GM12878 (cell line): ENCODE measurements around the gene VIPR2. TPM values are rescaled to one million over a fixed set of nuclear protein-coding genes. Genes with fewer than 3 reads are reported as not detected.

ENCODE experiments used
- ATAC-seq: fragments of 200-7000 bp; cut with Tn5 transposase; 3 replicates; pipeline ENCODE4 v1.9.1; 2020; ENCODE audit warnings: mild to moderate bottlenecking, moderate library complexity
- BruUV-seq: library from RNA; stranded (reverse); fragments of 400-500 nt; replicated peaks from 2 replicates; lab custom pipeline; 2021; lab: Mats Ljungman, UMichigan
- CTCF ChIA-PET: fragments of 300-600 bp; sonication (Branson Sonifier 250); formaldehyde crosslinking; extraction: SDS; loops from one replicate; lab custom pipeline; 2021; ENCODE audit warnings: inconsistent platforms; lab: Yijun Ruan, JAX
- POLR2A ChIA-PET: fragments of 350-600 bp; formaldehyde crosslinking; extraction: SDS; loops from one replicate; lab custom pipeline; 2021; ENCODE audit warnings: inconsistent platforms; lab: Charles Lee
- RAD21 ChIA-PET: fragments of 300-600 bp; sonication (Branson Sonifier 250); formaldehyde crosslinking; loops from one replicate; lab custom pipeline; 2023; ENCODE audit warnings: antibody characterized with exemption; ENCODE audit not compliant: unreplicated experiment; lab: Charles Lee
- SMC1A ChIA-PET: fragments of 300-600 bp; sonication (Branson Sonifier 250); formaldehyde crosslinking; loops from one replicate; lab custom pipeline; 2023; ENCODE audit not compliant: unreplicated experiment, uncharacterized antibody; lab: Charles Lee
- DNase-seq: peaks from one replicate; pipeline ENCODE4 v3.0.0-alpha.2; 2011; ENCODE audit warnings: low read depth, low spot score
- FAIRE-seq: peaks from 3 replicates; lab custom pipeline; 2011; peaks lifted over from hg19 to GRCh38; lab: Jason Lieb, UNC
- H2AFZ ChIP-seq: 2 replicates; pipeline ENCODE4 v1.6.0; 2011; ENCODE audit warnings: low read depth, low read length, control low read depth; ENCODE audit not compliant: control insufficient read depth
- H3K27ac ChIP-seq: 2 replicates; pipeline ENCODE4 v1.5.1; 2011; ENCODE audit warnings: control low read depth; ENCODE audit not compliant: control insufficient read depth, insufficient read depth
- H3K27me3 ChIP-seq, 2 experiments: replicated peaks in 1 of 2; 2 replicates each; pipeline versions ENCODE4 v1.6.0 to v1.6.1; 2011; ENCODE audit warnings: low read length in 1 of 2; ENCODE audit not compliant: control insufficient read depth in 2 of 2, insufficient read depth in 2 of 2
- H3K36me3 ChIP-seq, 2 experiments: 2 replicates each; pipeline ENCODE4 v1.5.1; 2011; ENCODE audit warnings: low read length in 1 of 2; ENCODE audit not compliant: control insufficient read depth in 2 of 2, insufficient read depth in 2 of 2
- H3K4me1 ChIP-seq: 2 replicates; pipeline ENCODE4 v1.6.1; 2011; ENCODE audit warnings: mild to moderate bottlenecking, low read length, moderate library complexity, mixed read lengths; ENCODE audit not compliant: control insufficient read depth, insufficient read depth
- H3K4me2 ChIP-seq: 2 replicates; pipeline ENCODE4 v1.6.0; 2011; ENCODE audit warnings: control low read depth; ENCODE audit not compliant: control insufficient read depth, insufficient read depth
- H3K4me3 ChIP-seq: fragments of 200-600 bp; sonication (generic); 2 replicates; pipeline ENCODE4 v1.5.1; 2016
- H3K79me2 ChIP-seq: 2 replicates; pipeline ENCODE4 v1.6.0; 2011; ENCODE audit warnings: low read length; ENCODE audit not compliant: control insufficient read depth, insufficient read depth
- H3K9ac ChIP-seq: 2 replicates; pipeline ENCODE4 v1.8.0; 2011; ENCODE audit warnings: low read length, control low read depth, mixed read lengths; ENCODE audit not compliant: control insufficient read depth, insufficient read depth
- H3K9me3 ChIP-seq: replicated peaks from 3 replicates; pipeline ENCODE4 v1.5.1; 2011; ENCODE audit warnings: mild to moderate bottlenecking, low read length; ENCODE audit not compliant: control insufficient read depth, insufficient read depth
- H4K20me1 ChIP-seq: 2 replicates; pipeline ENCODE4 v1.6.0; 2011; ENCODE audit not compliant: control insufficient read depth, insufficient read depth
- BMI1 ChIP-seq: fragments of 450-650 bp; IDR thresholded peaks from 2 replicates; pipeline ENCODE4 v1.6.1; 2016; ENCODE audit warnings: mild to moderate bottlenecking, moderate library complexity, borderline replicate concordance
- E2F4 ChIP-seq: IDR thresholded peaks from 2 replicates; pipeline ENCODE4 v1.6.1; 2012; ENCODE audit warnings: low read depth, low read length, improper control_type of control experiment
- KLF5 ChIP-seq: fragments of 450-650 bp; IDR thresholded peaks from 2 replicates; pipeline ENCODE4 v1.6.1; 2014; ENCODE audit warnings: mild to moderate bottlenecking; ENCODE audit not compliant: partially characterized antibody
- MLLT1 ChIP-seq: fragments of 450-650 bp; IDR thresholded peaks from 2 replicates; pipeline ENCODE4 v1.6.1; 2016; ENCODE audit warnings: mild to moderate bottlenecking
- MTA2 ChIP-seq: fragments of 450-650 bp; IDR thresholded peaks from 2 replicates; pipeline ENCODE4 v1.6.1; 2016; ENCODE audit warnings: low read depth, mild to moderate bottlenecking, moderate library complexity
- NR2C1 ChIP-seq: fragments of 450-650 bp; IDR thresholded peaks from 2 replicates; pipeline ENCODE4 v1.6.1; 2017; ENCODE audit warnings: antibody characterized with exemption, mild to moderate bottlenecking, moderate library complexity
- PKNOX1 ChIP-seq: fragments of 450-650 bp; IDR thresholded peaks from 2 replicates; pipeline ENCODE4 v1.6.1; 2016; ENCODE audit warnings: mild to moderate bottlenecking
- PML ChIP-seq: IDR thresholded peaks from 2 replicates; pipeline ENCODE4 v1.6.1; 2012; ENCODE audit warnings: low read length, inconsistent platforms
- SIX5 ChIP-seq: IDR thresholded peaks from 2 replicates; pipeline ENCODE4 v1.6.1; 2011; ENCODE audit warnings: mild to moderate bottlenecking, low read depth, low read length, moderate library complexity; ENCODE audit not compliant: severe bottlenecking
- SMC3 ChIP-seq: IDR thresholded peaks from 2 replicates; pipeline ENCODE4 v1.6.1; 2011; ENCODE audit warnings: low read length, improper control_type of control experiment, borderline replicate concordance
- TBL1XR1 ChIP-seq: IDR thresholded peaks from 2 replicates; pipeline ENCODE4 v1.6.1; 2012; ENCODE audit warnings: low read depth, low read length, improper control_type of control experiment
- WGBS: methylation state at CpG from one replicate; pipeline ENCODE4 v1.1.6; 2016; ENCODE audit warnings: low lambda C conversion rate; ENCODE audit not compliant: insufficient replicate concordance, insufficient coverage; ENCODE audit errors: missing lambda C conversion rate; 5-methylcytosine and 5-hydroxymethylcytosine counted together
- in situ Hi-C: fragments of 300-500 bp; cut with MboI; formaldehyde crosslinking; loops from 9 replicates; pipeline ENCODE4 v1.14.3; 2018; ENCODE audit warnings: mixed read lengths
- intact Hi-C: fragments of 100-400 bp; cut with micrococcal nuclease; formaldehyde crosslinking; loops from one replicate; pipeline ENCODE4 v1.14.2; 2022; ENCODE audit not compliant: unreplicated experiment
- polyA plus RNA-seq, 11 experiments: library from polyadenylated mRNA; depleted of rRNA in 4 of 11; unstranded in 6 of 11; stranded (reverse) in 5 of 11; fragments of >200 nt; fragmentation: Nextera tagmentation in 4 of 11; fragmentation: Illumina TruSeq in 1 of 11; extraction: Ambion mirVana in 4 of 11; extraction: Trizol in 1 of 11; gene quantifications; 1 replicate in 1 of 11; 2 replicates in 10 of 11; pipeline versions ENCODE4 v1.2.1 to v1.2.3, GENCODE V29; 2011 to 2016; ENCODE audit warnings: inconsistent platforms in 2 of 11, missing spikeins in 2 of 11, low read depth in 1 of 11
- total RNA-seq, 4 experiments: library from RNA; depleted of rRNA in 3 of 4; stranded (reverse); fragments of >200 nt in 3 of 4; fragmentation: Illumina TruSeq in 1 of 4; extraction: Trizol in 1 of 4; gene quantifications; 2 replicates each; pipeline versions ENCODE4 v1.2.1 to v1.2.3, GENCODE V29; 2013 to 2021

The VIPR2 gene
- total and polyA plus RNA-seq, 10 of the 15 experiments (the other 5 are each of a cell fraction or from before 2014, with no cell fraction given) = not detected

GRCh38 chr7:159096736-159097581, 47.7 kb downstream of the VIPR2 start:
- Histone ChIP-seq H3K4me2 (no peak overlapping the region), H2AFZ (no peak overlapping the region), H3K9me3 (no peaks in the 10 kb centered on the region; the same call in 2 of the 3 replicates), H3K27ac (no peak overlapping the region), H4K20me1 (no peaks in the 10 kb centered on the region), H3K36me3 (no peaks in the 10 kb centered on the region), H3K4me1 (no peaks in the 10 kb centered on the region), H3K4me3 (no peak overlapping the region), H3K79me2 (no peaks in the 10 kb centered on the region), H3K27me3 (no peaks in the 10 kb centered on the region), H3K9ac (no peak overlapping the region)
- no TSS peak for BruUV-seq
- DNase-seq = no peak
- ChIA-PET CTCF (no interaction called here), SMC1A (no interaction called here), RAD21 (no interaction called here), POLR2A (no interaction called here)
- FAIRE-seq = no peak
- intact Hi-C loops = no loop called here
- no peak for TF ChIP-seq KLF5
- no peak for TF ChIP-seq TBL1XR1
- WGBS = 51% methylated on average over 27 of the region's 27 CpGs
- in situ Hi-C loops = no loop called here
- no peak for ATAC-seq

GRCh38 chr7:159095979-159096411, 48.7 kb downstream of the VIPR2 start:
- no peak for DNase-seq
- intact Hi-C loops = no loop called here
- ATAC-seq = no peak

More at GRCh38 chr7:159095979-159096411, 48.7 kb downstream of the VIPR2 start:
- TF ChIP-seq NR2C1 = no peak
- no peak for TF ChIP-seq PML
- TF ChIP-seq E2F4 = no peak
- no peak for TF ChIP-seq PKNOX1
- TF ChIP-seq MLLT1 = no peak
- no peak for TF ChIP-seq MTA2
- TF ChIP-seq SIX5 = no peak
- TF ChIP-seq SMC3 = no peak
- TF ChIP-seq BMI1 = no peak
- ChIA-PET RAD21 (no interaction called here), SMC1A (no interaction called here), CTCF (no interaction called here), POLR2A (no interaction called here)
- BruUV-seq = no TSS peak
- no peak overlapping the region for H2AFZ ChIP-seq
- H3K27ac ChIP-seq = no peak overlapping the region
- no peaks in the 10 kb centered on the region for H4K20me1 ChIP-seq
- in situ Hi-C loops = no loop called here
- FAIRE-seq = no peak
- no peak overlapping the region for H3K4me2 ChIP-seq
- no peaks in the 10 kb centered on the region for H3K4me1 ChIP-seq
- H3K4me3 ChIP-seq = no peak overlapping the region
- 50% methylated on average over 14 of the region's 14 CpGs for WGBS
- H3K9me3 ChIP-seq = no peaks in the 10 kb centered on the region; the same call in 2 of the 3 replicates
- no peaks in the 10 kb centered on the region for H3K27me3 ChIP-seq
- H3K79me2 ChIP-seq = no peaks in the 10 kb centered on the region
- H3K36me3 ChIP-seq = no peaks in the 10 kb centered on the region
- H3K9ac ChIP-seq = no peak overlapping the region
